GM12892 (cell line): ENCODE measurements around the gene UCK2.

Experiments used
- POLR2A ChIP-seq: IDR thresholded peaks from 2 replicates; pipeline ENCODE4 v1.6.1; 2011; ENCODE audit warnings: low read depth, low read length, control low read depth
- POLR2AphosphoS5 ChIP-seq: IDR thresholded peaks from 2 replicates; pipeline ENCODE4 v1.6.1; 2011; ENCODE audit warnings: low read depth, low read length, control low read depth

- TF ChIP-seq POLR2AphosphoS5 (no peak), POLR2A (no peak)
Measured at GRCh38 chr1:165840423-165840822, 13.0 kb downstream of the UCK2 start.
